Measurements from ENCODE around the gene AOPEP.

DNA sequence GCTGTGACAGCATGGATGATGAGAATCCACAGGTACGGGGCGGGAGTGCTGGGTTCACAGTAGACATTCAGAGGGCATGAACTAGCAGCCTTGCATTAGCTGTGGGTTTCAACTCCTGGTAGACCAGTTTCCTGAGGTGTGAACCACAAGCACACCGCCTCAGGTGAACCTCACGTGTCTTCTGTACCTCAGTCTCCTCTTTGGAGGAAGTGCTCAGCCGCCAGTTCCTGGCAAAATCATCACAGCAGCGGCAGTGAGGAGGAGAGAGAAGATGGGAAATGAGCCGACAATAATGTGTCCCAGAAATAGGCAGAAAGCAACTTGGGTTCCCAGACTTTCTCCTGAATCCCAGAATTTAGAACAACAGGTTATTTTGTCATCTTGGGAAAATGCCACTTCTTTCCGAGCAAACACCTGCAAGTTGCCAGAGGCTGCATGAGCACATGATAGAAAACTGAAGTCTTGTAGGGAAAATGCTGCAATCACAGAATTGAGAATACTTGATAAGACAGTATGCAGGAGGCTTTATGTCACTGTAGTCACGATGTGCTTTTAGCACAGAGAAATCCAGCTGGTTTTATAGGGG, 258.5 kb downstream of the AOPEP start:
- TF ChIP-seq CTCF (IDR thresholded peaks at IDR 0.05; ENCODE audit: low read depth, low read length, poor library complexity, severe bottlenecking) (no peak), EZH2phosphoT487 (IDR thresholded peaks at IDR 0.05; ENCODE audit: borderline replicate concordance, low read length) (no peak)

Measured in DOHH2 (cell line).